Measurements from ENCODE around the gene PTH1R. TPM values are rescaled to one million over a fixed set of nuclear protein-coding genes. Genes with fewer than 3 reads are reported as not detected.
A peak's percentile ranks its signal among the peaks of the same experiment; 100 is the strongest.

Gene PTH1R
- total RNA-seq, 1 donor from 2014 or later, result 16.3 TPM

GRCh38 chr3:46909535-46910161 lies 32.1 kb downstream of the PTH1R start:
- DNase-seq (ENCODE audit: low spot score), result peak; percentile 92

DNA sequence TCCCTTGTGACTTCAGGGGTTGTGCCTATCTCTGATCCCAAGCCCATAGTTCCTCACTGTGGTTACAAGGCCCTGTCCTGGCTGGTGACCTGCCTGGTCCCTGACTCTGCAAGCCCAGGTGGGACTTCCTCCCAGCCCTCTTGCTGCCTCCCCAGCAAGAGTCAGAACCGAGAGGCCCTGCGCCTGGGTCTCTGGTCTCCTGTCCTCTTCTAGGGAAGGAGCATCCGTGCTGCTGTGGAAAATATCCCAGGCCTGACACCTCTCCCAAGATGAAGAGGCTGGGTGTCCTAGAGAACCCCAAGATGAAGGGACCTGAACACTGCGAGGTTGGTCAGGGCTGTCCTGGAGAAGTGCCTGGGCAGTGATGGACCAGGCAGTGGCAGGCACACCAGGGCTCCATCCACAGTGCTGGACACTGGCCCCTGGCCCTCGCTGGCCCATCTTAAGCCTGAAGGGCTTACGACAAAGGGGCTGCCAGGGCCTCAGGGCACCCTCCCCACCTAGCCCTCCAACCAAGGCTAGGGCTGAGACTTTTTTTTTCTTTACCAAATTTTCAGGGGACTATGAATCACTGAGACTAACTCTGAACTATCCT lies 32.7 kb downstream of the PTH1R start:
- peak; percentile 84 for DNase-seq (ENCODE audit: low spot score)

DNA sequence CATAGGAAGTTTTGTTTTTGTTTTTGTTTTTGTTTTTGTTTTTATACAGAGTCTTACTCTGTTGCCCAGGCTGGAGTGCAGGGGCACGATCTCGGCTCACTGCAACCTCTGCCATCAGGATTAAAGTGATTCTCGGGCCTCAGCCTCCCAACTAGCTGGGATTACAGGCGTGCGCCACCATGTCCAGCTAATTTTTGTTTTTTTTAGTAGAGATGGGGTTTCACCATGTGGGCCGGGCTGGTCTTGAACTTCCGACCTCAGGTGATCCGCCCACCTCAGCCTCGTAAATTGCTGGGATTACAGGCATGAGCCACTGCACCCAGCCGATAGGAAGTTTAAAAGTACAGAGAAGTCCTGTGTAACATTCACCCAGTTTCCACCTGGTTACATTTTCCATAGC lies 33.4 kb downstream of the PTH1R start:
- peak; percentile 35 for DNase-seq (ENCODE audit: low spot score)

- no peak for DNase-seq (ENCODE audit: low spot score)
Observed at GRCh38 chr3:46912986-46913385, 35.5 kb downstream of the PTH1R start.

DNA sequence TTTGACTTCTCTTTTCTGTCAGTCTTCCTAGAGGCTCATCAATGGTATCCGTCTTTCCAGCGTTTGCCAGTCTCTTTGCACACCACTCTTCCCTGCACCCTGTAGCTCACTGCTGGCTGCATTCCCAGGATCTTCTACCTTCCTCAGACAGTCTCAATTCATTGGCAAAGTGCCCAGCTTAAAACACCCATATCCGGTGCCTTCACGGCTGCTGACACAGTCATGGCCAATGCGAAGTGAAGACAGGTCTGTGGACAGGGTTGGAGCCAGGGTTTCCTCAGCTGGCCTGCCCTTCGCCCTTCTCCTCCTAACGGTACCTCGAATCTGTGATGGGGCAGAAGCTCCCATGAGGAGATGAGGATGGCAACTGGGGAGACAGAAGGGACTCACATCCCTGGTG lies 36.1 kb downstream of the PTH1R start:
- DNase-seq (ENCODE audit: low spot score), result no peak

- no peak for DNase-seq (ENCODE audit: low spot score)
Observed at GRCh38 chr3:46914849-46915248, 37.3 kb downstream of the PTH1R start.

DNA sequence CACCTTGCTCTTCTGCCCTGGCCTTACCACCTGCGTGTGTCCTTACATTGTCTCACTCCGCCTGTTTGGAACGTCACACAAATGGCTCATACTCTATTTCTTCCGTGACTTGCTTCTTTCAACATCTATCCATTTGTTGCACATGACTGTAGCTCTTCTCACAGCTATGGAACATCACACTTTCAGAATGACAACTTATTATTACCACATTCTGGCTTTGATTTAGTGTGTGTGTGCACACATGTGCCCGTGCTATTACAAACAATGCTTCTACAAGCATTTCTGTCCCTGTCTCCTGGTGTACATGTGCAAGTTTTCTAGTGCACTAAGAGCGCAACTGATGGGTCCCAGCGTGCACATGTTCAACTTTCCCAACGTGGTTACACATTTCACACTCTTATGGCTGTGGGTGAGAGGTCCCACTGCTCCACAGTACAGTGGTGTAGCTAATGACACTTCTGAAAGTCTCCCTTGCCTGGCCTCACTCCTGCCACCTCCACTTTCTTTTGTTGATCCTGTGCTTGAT lies 37.8 kb downstream of the PTH1R start:
- peak; percentile 35 for DNase-seq (ENCODE audit: low spot score)

DNA sequence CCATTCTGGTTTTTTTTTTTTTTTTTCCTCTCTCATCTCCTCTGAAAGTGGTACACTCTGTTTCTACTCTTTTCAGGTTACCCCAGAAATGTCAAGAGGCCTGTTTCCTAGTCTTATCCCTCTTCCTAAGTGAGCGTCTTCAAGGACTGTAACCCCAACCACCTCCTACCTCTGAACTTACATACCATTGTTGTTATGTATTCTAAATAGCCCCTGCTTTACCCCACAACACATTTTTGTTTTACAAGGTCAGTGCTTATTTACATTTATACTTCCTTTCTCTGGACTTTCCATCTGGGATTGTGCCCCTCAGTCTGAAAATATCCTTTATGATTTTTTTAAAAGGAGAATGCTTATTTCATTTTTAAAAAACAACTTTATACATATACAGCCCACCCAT lies 38.8 kb downstream of the PTH1R start:
- DNase-seq (ENCODE audit: low spot score), result no peak

DNA sequence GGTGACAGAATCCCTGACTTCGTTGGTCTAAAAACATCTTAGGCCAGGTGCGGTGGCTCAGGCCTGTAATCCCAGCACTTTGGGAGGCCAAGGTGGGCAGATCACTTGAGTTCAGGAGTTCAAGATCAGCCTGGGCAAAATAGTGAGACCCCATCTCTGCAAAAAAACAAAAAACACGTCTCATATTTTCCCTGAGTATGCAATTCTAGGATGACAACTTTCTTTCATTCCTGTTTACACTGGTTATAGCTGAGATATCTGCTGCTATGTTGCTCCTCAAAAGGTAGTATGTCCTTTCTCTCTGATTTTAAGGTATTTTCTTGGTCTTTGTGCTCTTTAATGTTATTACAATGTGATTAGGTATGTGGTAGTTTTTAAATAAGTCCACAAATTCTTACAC lies 39.3 kb downstream of the PTH1R start:
- no peak for DNase-seq (ENCODE audit: low spot score)

- DNase-seq (ENCODE audit: low spot score), result peak; percentile 20
Observed at GRCh38 chr3:46917257-46917656, 39.7 kb downstream of the PTH1R start.

DNA sequence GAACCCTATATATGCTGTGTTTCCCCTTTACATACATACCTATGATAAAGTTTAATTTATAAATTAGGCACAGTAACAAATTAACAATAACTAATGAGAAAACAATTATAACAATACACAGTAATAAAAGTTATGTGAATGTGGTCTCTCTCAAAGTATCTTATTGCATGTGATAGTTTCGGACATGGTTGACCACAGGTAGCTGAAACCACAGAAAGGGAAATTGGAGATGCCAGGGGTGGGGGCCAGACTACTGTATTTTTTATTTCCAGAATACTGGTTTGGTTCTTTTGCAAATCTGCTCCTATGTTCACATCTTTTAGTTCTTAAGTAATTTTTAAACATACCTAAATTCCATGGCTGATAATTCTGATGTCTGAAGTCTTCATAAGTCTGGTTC lies 40.7 kb downstream of the PTH1R start:
- no peak for DNase-seq (ENCODE audit: low spot score)

DNA sequence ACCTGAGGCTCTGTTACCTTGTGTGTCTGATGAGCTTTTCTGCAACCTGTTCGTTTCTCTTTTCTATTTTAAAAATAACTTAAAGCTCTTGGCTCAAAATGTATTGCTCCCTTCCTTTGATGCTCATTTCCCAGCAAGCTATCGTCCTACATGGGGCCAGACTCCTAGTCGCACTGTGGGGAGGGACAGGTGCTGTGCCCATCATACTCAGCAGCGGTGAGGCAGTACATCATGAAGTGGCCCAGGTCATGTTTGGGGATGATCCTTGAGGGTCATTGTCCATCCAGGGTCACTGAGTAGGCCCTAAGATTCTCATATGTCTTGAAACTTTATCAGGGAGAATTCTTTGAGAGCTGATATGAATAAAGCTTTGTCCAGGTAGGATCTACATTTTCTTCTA lies 41.1 kb downstream of the PTH1R start:
- DNase-seq (ENCODE audit: low spot score), result no peak

DNA sequence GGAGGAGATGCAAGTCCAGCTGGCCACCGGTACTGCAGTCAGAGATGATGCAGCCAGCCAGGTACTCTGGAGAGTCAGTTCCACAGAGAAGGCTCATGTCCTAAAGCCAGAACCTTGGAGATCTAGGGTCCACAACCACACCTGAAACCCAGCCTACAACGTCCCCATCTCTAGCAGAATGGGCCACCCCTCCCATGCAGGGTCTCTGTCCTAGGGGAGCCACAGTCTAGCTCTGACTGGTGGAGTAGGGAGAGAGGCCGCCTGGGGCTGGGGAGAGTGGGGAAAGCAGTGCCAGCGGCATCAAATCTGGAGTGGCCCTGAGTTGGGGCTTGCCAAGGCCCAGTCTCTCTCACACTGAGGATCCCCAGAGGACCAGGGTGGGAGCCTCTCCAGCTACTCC lies 43.5 kb downstream of the PTH1R start:
- peak; percentile 57 for DNase-seq (ENCODE audit: low spot score)

GRCh38 chr3:46921871-46922271 lies 44.4 kb downstream of the PTH1R start:
- DNase-seq (ENCODE audit: low spot score), result peak; percentile 76

- DNase-seq (ENCODE audit: low spot score), result no peak
Observed at GRCh38 chr3:46922426-46922825, 44.9 kb downstream of the PTH1R start.

DNA sequence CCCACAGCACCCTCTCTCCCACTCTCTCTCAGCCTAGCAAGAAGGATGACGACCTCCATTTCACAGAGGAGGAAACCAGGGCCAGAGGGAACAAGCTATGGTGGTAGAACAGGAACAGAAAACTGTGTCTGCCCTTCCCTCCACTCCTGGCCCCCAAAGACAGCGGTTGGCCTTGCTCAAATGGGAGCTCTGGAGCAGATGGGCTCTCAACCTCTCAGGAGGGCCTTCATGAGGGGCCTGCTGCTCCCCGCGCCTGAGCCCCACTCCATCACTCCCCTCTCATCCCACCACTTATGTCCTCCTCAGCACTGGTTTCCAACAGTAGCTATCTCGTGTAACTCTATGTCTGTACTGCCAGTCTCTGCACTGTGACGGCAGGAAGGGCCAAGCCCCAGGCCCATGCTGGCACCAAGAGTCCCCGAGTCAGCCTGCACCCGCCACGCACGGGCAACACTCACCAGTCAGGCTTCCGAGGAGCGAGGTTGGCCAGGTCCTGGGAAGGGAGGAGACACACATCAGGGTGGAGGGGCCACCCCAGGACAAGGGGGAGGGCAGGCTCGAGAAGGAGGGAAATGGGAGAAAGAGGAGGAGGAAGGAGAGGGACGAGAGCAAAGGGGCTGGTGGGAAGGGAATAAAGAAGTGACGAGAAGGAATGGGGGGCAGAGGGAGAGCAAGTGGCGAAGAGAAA lies 45.5 kb downstream of the PTH1R start:
- peak; percentile 74 for DNase-seq (ENCODE audit: low spot score)

GRCh38 chr3:46923559-46924350 lies 46.2 kb downstream of the PTH1R start:
- DNase-seq (ENCODE audit: low spot score), result peak; percentile 78

- DNase-seq (ENCODE audit: low spot score), result peak; percentile 76
Observed at GRCh38 chr3:46924921-46925584, 47.5 kb downstream of the PTH1R start.

DNA sequence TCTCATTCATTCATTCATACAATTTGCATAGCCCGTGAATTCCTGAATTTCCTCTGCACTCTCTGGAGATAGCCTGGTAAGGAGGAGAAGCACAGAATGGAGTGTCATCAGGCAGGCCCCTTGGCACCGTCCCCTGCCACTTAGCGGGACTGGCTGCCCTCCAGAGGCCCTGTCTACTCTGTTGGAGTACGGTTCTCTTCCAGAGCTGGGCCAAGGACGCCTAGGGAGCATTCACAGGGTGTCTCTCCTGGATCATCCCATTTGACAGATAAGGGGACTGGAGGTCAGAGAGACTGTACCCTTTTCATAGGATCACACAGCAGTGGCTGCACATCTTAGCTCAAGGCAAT lies 48.0 kb downstream of the PTH1R start:
- DNase-seq (ENCODE audit: low spot score), result peak; percentile 30

GRCh38 chr3:46926039-46926438 lies 48.5 kb downstream of the PTH1R start:
- DNase-seq (ENCODE audit: low spot score), result peak; percentile 85

GRCh38 chr3:46926447-46926846 lies 48.9 kb downstream of the PTH1R start:
- peak; percentile 64 for DNase-seq (ENCODE audit: low spot score)

Measured in mesenteric fat pad (tissue), 1 donor.